ENCODE data around the gene SURF6. TPM values are rescaled to one million over a fixed set of nuclear protein-coding genes. Genes with fewer than 3 reads are reported as not detected.
"Not testable (repeated sequence)": the region's sequence is repeated elsewhere in the genome, so short reads cannot be mapped to it uniquely, and the experiment has no call there.

SURF6 gene
- total RNA-seq, 4 donors from 2014 or later, result 16.1 to 41.2 (median 26.8) TPM

DNA sequence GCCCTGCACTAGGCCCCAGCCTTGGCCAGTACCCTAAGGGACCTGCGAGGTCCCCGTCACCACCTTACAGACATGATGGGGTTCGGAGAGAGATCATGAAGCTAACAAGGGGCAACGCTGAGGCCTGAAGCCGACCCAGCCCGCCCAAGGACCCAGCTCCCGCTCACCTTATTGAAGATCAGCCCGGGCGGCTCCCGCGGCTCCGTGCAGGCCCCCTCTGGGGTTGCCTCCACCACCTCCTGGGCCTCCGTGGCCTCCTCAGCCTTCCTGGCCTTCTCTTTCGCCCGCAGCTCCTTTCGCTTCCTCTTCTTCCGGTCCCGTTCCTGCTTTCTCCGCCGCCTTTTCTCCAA, 3.6 kb downstream of the SURF6 start:
- peak in 1 of 3 donors; percentile 41 for DNase-seq

DNA sequence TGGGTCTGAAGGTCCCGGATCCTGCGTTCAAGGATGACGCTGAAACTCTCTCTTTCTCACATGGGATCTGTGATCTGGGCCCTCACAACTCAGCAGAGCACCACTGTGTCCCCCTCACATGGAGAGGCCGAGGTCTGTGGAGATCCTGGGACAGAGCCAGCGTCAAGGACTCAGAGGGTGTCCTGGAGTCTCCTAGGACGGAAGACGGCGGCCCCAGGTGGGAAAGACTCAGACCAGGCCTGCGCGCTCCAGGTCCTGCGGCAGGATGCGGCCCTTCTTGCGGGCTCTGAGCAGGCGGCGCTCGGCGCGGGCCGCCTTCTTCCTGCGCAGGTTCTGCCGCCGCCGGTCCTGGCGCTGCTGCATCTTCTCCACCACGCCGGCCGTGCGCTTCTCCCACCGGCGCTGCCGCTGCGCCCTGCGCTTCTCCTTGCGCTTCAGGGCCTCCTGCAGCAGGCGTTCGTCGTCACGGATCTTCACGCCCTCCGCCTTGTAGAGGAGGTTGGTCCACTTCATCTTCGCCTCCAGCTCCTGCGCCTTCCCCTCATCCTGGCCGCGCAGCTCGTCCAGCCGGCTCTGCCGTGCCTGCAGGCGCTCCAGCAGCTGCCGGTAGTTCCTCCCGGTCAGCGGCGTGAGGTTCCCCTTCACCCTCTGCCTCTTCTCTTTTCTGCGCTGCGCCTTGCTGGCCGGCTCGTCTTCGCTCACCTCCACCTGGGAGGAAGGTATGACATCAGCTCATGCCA, 4.2 kb downstream of the SURF6 start:
- no peak overlapping the region for H3K27ac ChIP-seq
- TF ChIP-seq, protein P1, sequence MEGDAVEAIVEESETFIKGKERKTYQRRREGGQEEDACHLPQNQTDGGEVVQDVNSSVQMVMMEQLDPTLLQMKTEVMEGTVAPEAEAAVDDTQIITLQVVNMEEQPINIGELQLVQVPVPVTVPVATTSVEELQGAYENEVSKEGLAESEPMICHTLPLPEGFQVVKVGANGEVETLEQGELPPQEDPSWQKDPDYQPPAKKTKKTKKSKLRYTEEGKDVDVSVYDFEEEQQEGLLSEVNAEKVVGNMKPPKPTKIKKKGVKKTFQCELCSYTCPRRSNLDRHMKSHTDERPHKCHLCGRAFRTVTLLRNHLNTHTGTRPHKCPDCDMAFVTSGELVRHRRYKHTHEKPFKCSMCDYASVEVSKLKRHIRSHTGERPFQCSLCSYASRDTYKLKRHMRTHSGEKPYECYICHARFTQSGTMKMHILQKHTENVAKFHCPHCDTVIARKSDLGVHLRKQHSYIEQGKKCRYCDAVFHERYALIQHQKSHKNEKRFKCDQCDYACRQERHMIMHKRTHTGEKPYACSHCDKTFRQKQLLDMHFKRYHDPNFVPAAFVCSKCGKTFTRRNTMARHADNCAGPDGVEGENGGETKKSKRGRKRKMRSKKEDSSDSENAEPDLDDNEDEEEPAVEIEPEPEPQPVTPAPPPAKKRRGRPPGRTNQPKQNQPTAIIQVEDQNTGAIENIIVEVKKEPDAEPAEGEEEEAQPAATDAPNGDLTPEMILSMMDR (IDR thresholded peaks at IDR 0.05), result no peak
- TF ChIP-seq POLR2A (IDR thresholded peaks at IDR 0.05), result no peak
- H3K36me3 ChIP-seq, result peaks cover 0 to 33% (median 0%) of the 10 kb centered on the region in 3 donors
- H3K4me1 ChIP-seq, result peaks cover 0 to 37% (median 7%) of the 10 kb centered on the region in 4 donors
- H3K4me3 ChIP-seq, result no peak overlapping the region
- no peaks in the 10 kb centered on the region for H3K27me3 ChIP-seq
- DNase-seq, result peak in 1 of 3 donors; percentile 42
- no peaks in the 10 kb centered on the region for H3K9me3 ChIP-seq

More for the DNA sequence above, 3.6 kb downstream of the SURF6 start:
- no peaks in the 10 kb centered on the region for H3K27me3 ChIP-seq
- peaks cover 0 to 38% (median 7%) of the 10 kb centered on the region in 4 donors for H3K4me1 ChIP-seq
- peaks cover 0 to 33% (median 0%) of the 10 kb centered on the region in 3 donors for H3K36me3 ChIP-seq
- TF ChIP-seq POLR2A (IDR thresholded peaks at IDR 0.05), result no peak
- TF ChIP-seq, protein P1 (IDR thresholded peaks at IDR 0.05), result no peak
- no peak overlapping the region for H3K4me3 ChIP-seq
- no peaks in the 10 kb centered on the region for H3K9me3 ChIP-seq
- no peak overlapping the region for H3K27ac ChIP-seq

DNA sequence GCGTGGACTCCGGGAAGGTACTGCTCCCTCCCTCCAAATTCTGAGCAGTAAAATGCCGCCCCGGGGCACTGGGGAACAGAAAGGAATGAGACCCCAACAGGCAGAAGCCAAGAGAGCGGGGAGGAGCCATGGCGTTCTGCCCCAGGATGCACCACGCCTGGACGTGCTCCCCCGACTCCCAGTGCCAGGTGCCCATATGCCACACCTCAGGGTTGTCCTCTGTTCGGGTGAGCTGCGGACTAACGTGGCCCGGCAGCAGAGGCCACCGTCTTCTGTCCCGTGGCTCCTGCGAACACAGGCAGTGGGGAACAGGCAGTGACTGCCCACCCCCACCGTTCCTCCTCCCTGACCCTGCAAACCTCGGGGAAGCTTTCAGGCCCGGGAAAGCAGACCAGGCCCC, 4.8 kb downstream of the SURF6 start:
- peak in 1 of 3 donors; percentile 43 for DNase-seq
- Histone ChIP-seq H3K27me3 (no peaks in the 10 kb centered on the region), H3K27ac (no peak overlapping the region), H3K36me3 (peaks cover 0 to 33% (median 0%) of the 10 kb centered on the region in 3 donors), H3K4me1 (peaks cover 0 to 32% (median 4%) of the 10 kb centered on the region in 4 donors), H3K9me3 (no peaks in the 10 kb centered on the region), H3K4me3 (no peak overlapping the region)
- TF ChIP-seq, protein P1 (IDR thresholded peaks at IDR 0.05), result no peak
- no peak for TF ChIP-seq POLR2A (IDR thresholded peaks at IDR 0.05)

DNA sequence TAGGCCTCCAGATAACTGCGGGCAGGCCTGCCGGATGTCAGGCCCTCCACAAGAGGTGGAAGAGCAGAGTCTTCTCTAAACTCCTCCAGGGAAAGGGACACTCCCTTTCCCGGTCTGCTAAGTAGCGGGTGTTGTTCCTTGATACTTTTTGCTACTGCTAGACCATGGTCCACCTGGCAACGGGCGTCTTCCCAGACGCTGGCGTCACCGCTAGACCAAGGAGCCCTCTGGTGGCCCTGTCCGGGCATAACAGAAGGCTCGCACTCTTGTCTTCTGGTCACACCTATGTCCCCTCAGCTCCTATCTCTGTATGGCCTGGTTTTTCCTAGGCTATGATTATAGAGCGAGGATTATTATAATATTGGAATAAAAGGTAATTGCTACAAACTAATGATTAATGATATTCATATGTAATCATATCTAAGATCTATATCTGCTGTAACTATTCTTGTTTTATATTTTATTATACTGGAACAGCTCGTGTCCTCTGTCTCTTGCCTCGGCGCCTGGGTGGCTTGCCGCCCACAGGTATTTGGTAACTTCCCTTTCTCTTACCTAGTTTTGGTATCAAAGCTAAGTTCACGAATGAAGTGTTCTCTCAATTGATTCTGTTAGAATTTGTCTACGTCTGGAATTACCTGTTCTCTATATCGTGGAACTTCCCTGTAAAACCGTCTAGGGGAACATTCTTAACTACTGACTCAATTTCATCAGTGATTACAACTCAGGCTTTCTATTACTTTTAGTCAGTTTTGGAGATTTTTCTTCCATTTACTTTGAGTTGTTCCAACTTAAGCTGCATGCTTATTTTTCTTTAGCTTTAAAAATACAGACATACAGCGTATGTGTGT, 6.5 kb downstream of the SURF6 start:
- peaks cover 0 to 22% (median 4%) of the 10 kb centered on the region in 4 donors for H3K4me1 ChIP-seq
- not testable (repeated sequence) for H3K27me3 ChIP-seq, H3K4me3 ChIP-seq, H3K9me3 ChIP-seq
- TF ChIP-seq, protein P1 (IDR thresholded peaks at IDR 0.05), result peak in 5 of 6 experiments; percentile 7 to 92 (median 85)
- DNase-seq, result peak in 1 of 3 donors; percentile 69
- peaks cover 0 to 33% (median 0%) of the 10 kb centered on the region in 3 donors for H3K36me3 ChIP-seq
- peak overlapping the region in 1 of 4 donors; percentile 43 for H3K27ac ChIP-seq

DNA sequence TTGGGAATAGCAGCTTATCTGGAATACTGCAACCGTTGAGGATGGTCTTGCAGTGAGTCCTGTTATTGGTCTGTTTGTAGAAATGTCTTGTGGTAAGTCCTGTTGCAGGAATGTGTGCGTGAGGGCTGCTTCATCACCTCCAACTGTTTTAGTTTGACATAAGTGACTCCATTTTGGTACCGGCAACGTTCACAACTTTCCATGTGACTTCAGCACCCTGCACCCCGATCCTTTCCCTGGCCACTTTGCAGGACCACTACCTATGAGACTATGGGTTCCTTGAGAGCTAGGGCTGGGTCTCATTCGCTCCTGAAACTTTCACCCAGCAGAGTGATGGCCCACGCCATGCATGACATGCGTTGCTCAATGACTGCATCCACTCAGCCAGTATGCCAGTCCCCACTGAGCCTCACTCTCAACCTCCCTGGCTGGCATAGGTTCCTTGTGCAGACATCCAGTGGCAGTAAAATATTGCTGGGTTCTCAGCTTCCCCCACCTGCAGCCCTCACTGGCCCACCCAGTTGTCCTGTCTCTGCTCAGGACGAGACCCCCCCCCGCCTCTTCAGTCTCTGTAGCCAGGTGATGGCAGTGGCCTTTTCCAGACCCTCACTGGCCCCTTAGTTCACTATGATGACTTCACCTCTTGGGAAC, 8.0 kb downstream of the SURF6 start:
- Histone ChIP-seq H3K4me3 (no peak overlapping the region), H3K27me3 (no peaks in the 10 kb centered on the region), H3K36me3 (peaks cover 0 to 24% (median 0%) of the 10 kb centered on the region in 3 donors), H3K4me1 (peaks cover 0 to 8% (median under 1%) of the 10 kb centered on the region in 4 donors), H3K9me3 (no peaks in the 10 kb centered on the region), H3K27ac (no peak overlapping the region)
- TF ChIP-seq POLR2A (IDR thresholded peaks at IDR 0.05), result no peak
- peak in 1 of 3 donors; percentile 27 for DNase-seq

DNA sequence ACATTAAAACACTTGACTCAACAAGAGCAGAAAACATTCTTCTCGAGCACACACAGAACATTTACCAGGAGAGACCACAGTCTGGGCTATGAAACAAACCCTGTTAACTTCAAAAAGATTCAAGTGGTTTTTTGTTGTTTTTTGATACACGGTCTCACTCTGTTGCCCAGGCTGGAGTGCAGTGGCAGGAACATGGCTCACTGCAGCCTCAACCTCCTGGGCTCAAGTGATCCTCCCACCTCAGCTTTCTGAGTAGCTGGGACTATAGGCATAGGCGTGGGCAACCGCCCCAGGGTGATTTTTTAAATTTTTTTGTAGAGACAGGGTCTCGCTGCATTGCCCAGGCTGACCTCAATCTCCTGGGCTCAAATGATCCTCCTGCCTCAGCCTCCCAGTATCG, 9.0 kb downstream of the SURF6 start:
- not testable (repeated sequence) for H3K4me3 ChIP-seq, H3K9me3 ChIP-seq, H3K27me3 ChIP-seq, H3K4me1 ChIP-seq, H3K27ac ChIP-seq
- peak in 1 of 3 donors; percentile 18 for DNase-seq
- H3K36me3 ChIP-seq, result peaks cover 0 to 14% (median 0%) of the 10 kb centered on the region in 3 donors
